Activated T-cell treated with anti-CD3 and anti-CD28 coated beads, Interleukin-2, amount 50 U/mL, for 1 hour (primary cell): ENCODE results near the gene CFAP221.

ENCODE experiments used
- DNase-seq: peaks from one replicate; pipeline ENCODE4 v3.0.0-alpha.2; 2020

The CFAP221 gene

GRCh38 chr2:119703526-119703925, 159.3 kb downstream of the CFAP221 start:
- DNase-seq: no peak

- no peak for DNase-seq
Observed at GRCh38 chr2:119704670-119705120, 160.4 kb downstream of the CFAP221 start.

DNA sequence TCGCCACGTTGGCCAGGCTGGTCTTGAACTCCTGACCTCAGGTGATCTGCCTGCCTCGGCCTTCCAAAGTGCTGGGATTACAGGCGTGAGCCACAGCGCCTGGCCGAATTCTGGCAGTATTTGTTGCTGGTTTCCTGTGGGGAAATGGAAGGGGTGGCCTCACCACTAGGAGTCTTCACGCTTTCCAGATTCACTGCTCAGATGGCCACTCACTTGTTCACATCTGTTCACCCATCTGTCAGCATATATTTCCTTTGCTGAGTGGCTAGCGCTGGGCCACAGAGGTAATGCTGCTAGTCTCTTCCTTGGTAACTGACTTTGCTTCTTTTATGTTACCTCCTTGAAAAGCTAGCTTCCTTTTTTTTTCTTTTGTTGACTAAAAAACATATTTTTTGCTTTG, 162.0 kb downstream of the CFAP221 start:
- no peak for DNase-seq
